ENCODE data around the gene HMBS. TPM values are rescaled to one million over a fixed set of nuclear protein-coding genes. Genes with fewer than 3 reads are reported as not detected.

Gene HMBS
- total and polyA plus RNA-seq, 2 experiments from 2014 or later: 5.1 to 46.1 TPM

GRCh38 chr11:119087123-119087522, 2.4 kb downstream of the HMBS start:
- no peak for DNase-seq
- WGBS, 2 experiments (ENCODE audit: low coverage in 1 of 2, low lambda C conversion rate in 2 of 2, missing lambda C conversion rate in 2 of 2): 95 to 97% methylated on average over 6 of the region's 6 CpGs
- Histone ChIP-seq H3K9me3 (ENCODE audit: low read depth) (no peaks in the 10 kb centered on the region), H3K4me1 (ENCODE audit: insufficient read depth) (peaks cover 10% of the 10 kb centered on the region), H3K27ac (no peak overlapping the region), H4K20me1 (ENCODE audit: insufficient read depth) (no peaks in the 10 kb centered on the region), H3K36me3 (ENCODE audit: low read depth) (no peaks in the 10 kb centered on the region), H3K4me3 (no peak overlapping the region), H3K4me2 (ENCODE audit: unreplicated experiment) (no peak overlapping the region), H3K27me3 (replicated peaks; ENCODE audit: insufficient read depth) (no peaks in the 10 kb centered on the region), H2AFZ (no peak overlapping the region), H3K9me2 (ENCODE audit: insufficient read depth) (no peaks in the 10 kb centered on the region), H3K9ac (no peak overlapping the region), H3F3A (ENCODE audit: insufficient read depth) (peaks cover 25% of the 10 kb centered on the region), H3K79me2 (ENCODE audit: insufficient read depth) (peaks cover 38% of the 10 kb centered on the region)
- TF ChIP-seq EZH2 (IDR thresholded peaks at IDR 0.05; ENCODE audit: insufficient read depth, poor library complexity, severe bottlenecking): no peak
- TF ChIP-seq EZH2phosphoT487 (IDR thresholded peaks at IDR 0.05; ENCODE audit: insufficient read depth, low read depth): no peak
- in situ Hi-C loops (cut with MboI): no loop called here

GRCh38 chr11:119087747-119088241, 3.1 kb downstream of the HMBS start:
- 100% methylated on average over 2 of the region's 2 CpGs for WGBS, 2 experiments (ENCODE audit: low coverage in 1 of 2, low lambda C conversion rate in 2 of 2, missing lambda C conversion rate in 2 of 2)
- no peak overlapping the region for H3K4me3 ChIP-seq
- H3K4me1 ChIP-seq (ENCODE audit: insufficient read depth): peaks cover 14% of the 10 kb centered on the region

GRCh38 chr11:119088406-119088805, 3.7 kb downstream of the HMBS start:
- TF ChIP-seq EZH2phosphoT487 (IDR thresholded peaks at IDR 0.05; ENCODE audit: insufficient read depth, low read depth) (no peak), EZH2 (IDR thresholded peaks at IDR 0.05; ENCODE audit: insufficient read depth, poor library complexity, severe bottlenecking) (no peak)
- Histone ChIP-seq H3K4me3 (no peak overlapping the region), H3K9me2 (ENCODE audit: insufficient read depth) (no peaks in the 10 kb centered on the region), H2AFZ (no peak overlapping the region), H3K36me3 (ENCODE audit: low read depth) (no peaks in the 10 kb centered on the region), H3F3A (ENCODE audit: insufficient read depth) (peaks cover 25% of the 10 kb centered on the region), H3K79me2 (ENCODE audit: insufficient read depth) (peaks cover 51% of the 10 kb centered on the region), H3K27ac (no peak overlapping the region), H3K9ac (no peak overlapping the region), H3K27me3 (replicated peaks; ENCODE audit: insufficient read depth) (no peaks in the 10 kb centered on the region), H4K20me1 (ENCODE audit: insufficient read depth) (no peaks in the 10 kb centered on the region), H3K4me2 (ENCODE audit: unreplicated experiment) (no peak overlapping the region), H3K9me3 (ENCODE audit: low read depth) (no peaks in the 10 kb centered on the region), H3K4me1 (ENCODE audit: insufficient read depth) (peaks cover 20% of the 10 kb centered on the region)
- in situ Hi-C loops (cut with MboI): no loop called here
- WGBS, 2 experiments (ENCODE audit: low coverage in 1 of 2, low lambda C conversion rate in 2 of 2, missing lambda C conversion rate in 2 of 2): 91 to 93% methylated on average over 9 of the region's 9 CpGs
- no peak for DNase-seq

More at GRCh38 chr11:119087747-119088241, 3.1 kb downstream of the HMBS start:
- in situ Hi-C loops (cut with MboI): no loop called here
- no peak overlapping the region for H3K9ac ChIP-seq
- no peak overlapping the region for H3K4me2 ChIP-seq (ENCODE audit: unreplicated experiment)
- H3K79me2 ChIP-seq (ENCODE audit: insufficient read depth): peaks cover 45% of the 10 kb centered on the region
- H4K20me1 ChIP-seq (ENCODE audit: insufficient read depth): no peaks in the 10 kb centered on the region
- peaks cover 25% of the 10 kb centered on the region for H3F3A ChIP-seq (ENCODE audit: insufficient read depth)
- no peaks in the 10 kb centered on the region for H3K9me3 ChIP-seq (ENCODE audit: low read depth)
- no peaks in the 10 kb centered on the region for H3K36me3 ChIP-seq (ENCODE audit: low read depth)
- TF ChIP-seq EZH2phosphoT487 (IDR thresholded peaks at IDR 0.05; ENCODE audit: insufficient read depth, low read depth) (no peak), EZH2 (IDR thresholded peaks at IDR 0.05; ENCODE audit: insufficient read depth, poor library complexity, severe bottlenecking) (no peak)
- H2AFZ ChIP-seq: no peak overlapping the region
- no peaks in the 10 kb centered on the region for H3K27me3 ChIP-seq (replicated peaks; ENCODE audit: insufficient read depth)
- no peaks in the 10 kb centered on the region for H3K9me2 ChIP-seq (ENCODE audit: insufficient read depth)
- H3K27ac ChIP-seq: no peak overlapping the region
- no peak for DNase-seq

- Histone ChIP-seq H3K4me1 (ENCODE audit: insufficient read depth) (peaks cover 23% of the 10 kb centered on the region), H3K27ac (no peak overlapping the region), H3K9ac (no peak overlapping the region), H3K4me3 (no peak overlapping the region), H2AFZ (no peak overlapping the region), H3K9me3 (ENCODE audit: low read depth) (no peaks in the 10 kb centered on the region), H3K9me2 (ENCODE audit: insufficient read depth) (no peaks in the 10 kb centered on the region), H3K36me3 (ENCODE audit: low read depth) (no peaks in the 10 kb centered on the region), H3K27me3 (replicated peaks; ENCODE audit: insufficient read depth) (no peaks in the 10 kb centered on the region), H3F3A (ENCODE audit: insufficient read depth) (peaks cover 21% of the 10 kb centered on the region), H3K4me2 (ENCODE audit: unreplicated experiment) (no peak overlapping the region), H4K20me1 (ENCODE audit: insufficient read depth) (no peaks in the 10 kb centered on the region), H3K79me2 (ENCODE audit: insufficient read depth) (peaks cover 60% of the 10 kb centered on the region)
- in situ Hi-C loops (cut with MboI): no loop called here
- DNase-seq: no peak
- TF ChIP-seq EZH2phosphoT487 (IDR thresholded peaks at IDR 0.05; ENCODE audit: insufficient read depth, low read depth): no peak
- 91 to 100% methylated on average over 1 of the region's 1 CpG for WGBS, 2 experiments (ENCODE audit: low coverage in 1 of 2, low lambda C conversion rate in 2 of 2, missing lambda C conversion rate in 2 of 2)
Measured at GRCh38 chr11:119089319-119089718, 4.6 kb downstream of the HMBS start.

- in situ Hi-C loops (cut with MboI): no loop called here
- no peak overlapping the region for H3K4me2 ChIP-seq (ENCODE audit: unreplicated experiment)
- peaks cover 60% of the 10 kb centered on the region for H3K79me2 ChIP-seq (ENCODE audit: insufficient read depth)
- no peak overlapping the region for H3K9ac ChIP-seq
- peaks cover 18% of the 10 kb centered on the region for H3K4me1 ChIP-seq (ENCODE audit: insufficient read depth)
- 59 to 64% methylated on average over 9 of the region's 9 CpGs for WGBS, 2 experiments (ENCODE audit: low coverage in 1 of 2, low lambda C conversion rate in 2 of 2, missing lambda C conversion rate in 2 of 2)
- H4K20me1 ChIP-seq (ENCODE audit: insufficient read depth): no peaks in the 10 kb centered on the region
- no peak overlapping the region for H2AFZ ChIP-seq
- H3K9me2 ChIP-seq (ENCODE audit: insufficient read depth): no peaks in the 10 kb centered on the region
- H3K9me3 ChIP-seq (ENCODE audit: low read depth): no peaks in the 10 kb centered on the region
- H3F3A ChIP-seq (ENCODE audit: insufficient read depth): peaks cover 17% of the 10 kb centered on the region
- no peak overlapping the region for H3K27ac ChIP-seq
- H3K36me3 ChIP-seq (ENCODE audit: low read depth): no peaks in the 10 kb centered on the region
- DNase-seq: peak; percentile 32
- H3K4me3 ChIP-seq: no peak overlapping the region
- TF ChIP-seq EZH2 (IDR thresholded peaks at IDR 0.05; ENCODE audit: insufficient read depth, poor library complexity, severe bottlenecking): no peak
- TF ChIP-seq EZH2phosphoT487 (IDR thresholded peaks at IDR 0.05; ENCODE audit: insufficient read depth, low read depth): no peak
- no peaks in the 10 kb centered on the region for H3K27me3 ChIP-seq (replicated peaks; ENCODE audit: insufficient read depth)
Measured at GRCh38 chr11:119091178-119091577, 6.5 kb downstream of the HMBS start.

All from GM23248 (cell line).